ENCODE measurements around the gene ALDH2. TPM values are rescaled to one million over a fixed set of nuclear protein-coding genes. Genes with fewer than 3 reads are reported as not detected.

Gene ALDH2
- total and polyA plus RNA-seq, 2 donors from 2014 or later: 178 to 318 TPM

GRCh38 chr12:111780615-111781014 lies 13.9 kb downstream of the ALDH2 start:
- no peak for DNase-seq

DNA sequence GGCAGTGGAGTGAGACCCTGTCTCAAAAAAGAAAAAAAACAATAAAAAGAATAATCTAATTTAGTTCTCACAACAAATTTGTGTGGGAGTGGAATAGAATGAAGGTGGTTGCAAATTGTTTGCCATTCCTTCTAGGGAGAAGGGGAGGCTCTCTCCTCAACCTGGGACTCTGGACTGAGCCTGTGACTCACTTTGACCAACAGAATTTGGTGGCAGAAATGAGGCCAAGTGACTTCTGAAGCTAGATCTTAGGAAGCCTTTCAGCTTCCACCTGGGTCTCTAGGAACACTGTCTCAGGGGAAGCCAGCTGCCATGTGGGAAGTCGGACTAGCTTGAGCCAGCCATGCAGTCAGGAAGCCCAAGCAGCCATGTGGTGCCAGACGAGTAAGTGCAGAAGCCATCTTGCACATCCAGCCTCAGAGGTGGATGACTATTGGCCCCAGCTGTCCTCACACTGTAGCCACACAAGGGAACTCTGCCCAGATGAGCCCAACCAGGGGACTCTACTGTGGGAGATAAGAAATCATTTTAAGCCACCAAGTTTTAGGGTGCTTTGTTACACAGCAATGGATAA lies 14.4 kb downstream of the ALDH2 start:
- peaks cover 0 to 41% (median 21%) of the 10 kb centered on the region in 3 donors for H3K36me3 ChIP-seq (ENCODE audit: control insufficient read depth in 2 of 3, insufficient read depth in 3 of 3, low read length in 3 of 3)
- H3K4me3 ChIP-seq (ENCODE audit: low read length in 3 of 3): no peak overlapping the region
- DNase-seq (no peak), FAIRE-seq (no peak)
- no peaks in the 10 kb centered on the region for H3K27me3 ChIP-seq (ENCODE audit: control insufficient read depth, insufficient read depth, low read length)
- intact Hi-C loops (cut with DNase I): no loop called here
- H3K9ac ChIP-seq (ENCODE audit: low read length in 3 of 3): no peak overlapping the region
- peak overlapping the region in 1 of 2 donors; percentile 35 for H3K27ac ChIP-seq (ENCODE audit: low read depth in 2 of 2, low read length in 2 of 2)
- no peak for TF ChIP-seq CTCF (IDR thresholded peaks at IDR 0.05; ENCODE audit: borderline replicate concordance, extremely low read depth, insufficient read depth)
- H3K4me1 ChIP-seq (ENCODE audit: control insufficient read depth in 2 of 3, insufficient read depth in 2 of 3, low read depth in 1 of 3, low read length in 3 of 3): peaks cover 2 to 24% (median 15%) of the 10 kb centered on the region in 3 donors
- H3K9me3 ChIP-seq (ENCODE audit: control insufficient read depth in 2 of 3, insufficient read depth in 1 of 3, low read length in 3 of 3): peaks cover 0 to 4% (median 0%) of the 10 kb centered on the region in 3 donors

More at GRCh38 chr12:111780615-111781014, 13.9 kb downstream of the ALDH2 start:
- TF ChIP-seq CTCF (IDR thresholded peaks at IDR 0.05; ENCODE audit: borderline replicate concordance, extremely low read depth, insufficient read depth): no peak
- Histone ChIP-seq H3K4me1 (ENCODE audit: control insufficient read depth in 2 of 3, insufficient read depth in 2 of 3, low read depth in 1 of 3, low read length in 3 of 3) (peaks cover 2 to 29% (median 20%) of the 10 kb centered on the region in 3 donors), H3K36me3 (ENCODE audit: control insufficient read depth in 2 of 3, insufficient read depth in 3 of 3, low read length in 3 of 3) (peaks cover 0 to 37% (median 20%) of the 10 kb centered on the region in 3 donors), H3K9ac (ENCODE audit: low read length in 3 of 3) (no peak overlapping the region), H3K9me3 (ENCODE audit: control insufficient read depth in 2 of 3, insufficient read depth in 1 of 3, low read length in 3 of 3) (peaks cover 0 to 4% (median 0%) of the 10 kb centered on the region in 3 donors), H3K27me3 (ENCODE audit: control insufficient read depth, insufficient read depth, low read length) (no peaks in the 10 kb centered on the region), H3K4me3 (ENCODE audit: low read length in 3 of 3) (no peak overlapping the region), H3K27ac (ENCODE audit: low read depth in 2 of 2, low read length in 2 of 2) (peak overlapping the region; percentile 34 to 51)
- no peak for FAIRE-seq
- intact Hi-C loops (cut with DNase I): no loop called here

GRCh38 chr12:111783046-111783445 lies 16.3 kb downstream of the ALDH2 start:
- Histone ChIP-seq H3K9me3 (ENCODE audit: control insufficient read depth in 2 of 3, insufficient read depth in 1 of 3, low read length in 3 of 3) (peaks cover 0 to 4% (median 0%) of the 10 kb centered on the region in 3 donors), H3K27ac (ENCODE audit: low read depth in 2 of 2, low read length in 2 of 2) (no peak overlapping the region), H3K9ac (ENCODE audit: low read length in 3 of 3) (no peak overlapping the region), H3K4me1 (ENCODE audit: control insufficient read depth in 2 of 3, insufficient read depth in 2 of 3, low read depth in 1 of 3, low read length in 3 of 3) (peaks cover 0 to 7% (median 5%) of the 10 kb centered on the region in 3 donors), H3K4me3 (ENCODE audit: low read length in 3 of 3) (no peak overlapping the region), H3K27me3 (ENCODE audit: control insufficient read depth, insufficient read depth, low read length) (no peaks in the 10 kb centered on the region), H3K36me3 (ENCODE audit: control insufficient read depth in 2 of 3, insufficient read depth in 3 of 3, low read length in 3 of 3) (peaks cover 0 to 44% (median 25%) of the 10 kb centered on the region in 3 donors)
- DNase-seq: no peak
- intact Hi-C loops (cut with DNase I): no loop called here
- no peak for TF ChIP-seq CTCF (IDR thresholded peaks at IDR 0.05; ENCODE audit: borderline replicate concordance, extremely low read depth, insufficient read depth)
- no peak for FAIRE-seq

All from kidney (tissue), 14 donors.